Ovary (tissue), 3 donors: ENCODE measurements around the gene ELFN1.

ENCODE experiments used
- EP300 ChIP-seq: sonication (generic); formaldehyde crosslinking; IDR thresholded peaks from one replicate; pipeline ENCODE4 v1.6.1; 2017; ENCODE audit warnings: antibody characterized with exemption
- POLR2A ChIP-seq: fragments of 450-650 bp; IDR thresholded peaks from one replicate; pipeline ENCODE4 v1.6.1; 2017; ENCODE audit warnings: antibody characterized with exemption, mild to moderate bottlenecking, moderate library complexity
- TF ChIP-seq, protein P1 (sequence below), 3 donors: fragments of 450-650 bp in 2 of 3; fragments of 200-600 bp in 1 of 3; IDR thresholded peaks; one replicate each; pipeline versions ENCODE4 v1.5.1 to v1.8.0; 2016 to 2022; ENCODE audit warnings: antibody characterized with exemption in 3 of 3, mild to moderate bottlenecking in 1 of 3
- donor health status: DM: no; HTN: no; CAD: no.

DNA sequence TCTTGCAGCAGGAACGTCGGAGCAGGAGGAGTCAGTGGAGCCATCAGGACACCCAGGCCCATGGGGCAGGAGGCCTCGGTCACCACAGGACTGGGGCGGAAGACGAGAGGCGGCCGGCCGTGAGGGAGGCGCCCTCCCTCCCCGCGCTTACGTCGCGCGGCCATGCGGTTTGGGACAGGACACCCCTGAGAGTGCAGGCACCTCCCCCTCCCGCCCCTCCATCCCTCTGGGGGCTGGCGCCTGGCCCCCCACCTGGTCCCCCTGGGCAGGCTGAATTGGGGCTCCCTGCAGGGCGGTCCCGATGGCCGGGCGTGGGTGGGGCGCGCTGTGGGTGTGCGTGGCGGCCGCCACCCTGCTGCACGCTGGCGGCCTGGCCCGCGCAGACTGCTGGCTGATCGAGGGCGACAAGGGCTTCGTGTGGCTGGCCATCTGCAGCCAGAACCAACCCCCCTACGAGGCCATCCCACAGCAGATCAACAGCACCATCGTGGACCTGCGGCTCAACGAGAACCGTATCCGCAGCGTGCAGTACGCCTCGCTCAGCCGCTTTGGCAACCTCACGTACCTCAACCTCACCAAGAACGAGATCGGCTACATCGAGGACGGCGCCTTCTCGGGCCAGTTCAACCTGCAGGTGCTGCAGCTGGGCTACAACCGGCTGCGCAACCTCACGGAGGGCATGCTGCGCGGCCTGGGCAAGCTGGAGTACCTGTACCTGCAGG lies 74.4 kb downstream of the ELFN1 start:
- TF ChIP-seq, protein P1, sequence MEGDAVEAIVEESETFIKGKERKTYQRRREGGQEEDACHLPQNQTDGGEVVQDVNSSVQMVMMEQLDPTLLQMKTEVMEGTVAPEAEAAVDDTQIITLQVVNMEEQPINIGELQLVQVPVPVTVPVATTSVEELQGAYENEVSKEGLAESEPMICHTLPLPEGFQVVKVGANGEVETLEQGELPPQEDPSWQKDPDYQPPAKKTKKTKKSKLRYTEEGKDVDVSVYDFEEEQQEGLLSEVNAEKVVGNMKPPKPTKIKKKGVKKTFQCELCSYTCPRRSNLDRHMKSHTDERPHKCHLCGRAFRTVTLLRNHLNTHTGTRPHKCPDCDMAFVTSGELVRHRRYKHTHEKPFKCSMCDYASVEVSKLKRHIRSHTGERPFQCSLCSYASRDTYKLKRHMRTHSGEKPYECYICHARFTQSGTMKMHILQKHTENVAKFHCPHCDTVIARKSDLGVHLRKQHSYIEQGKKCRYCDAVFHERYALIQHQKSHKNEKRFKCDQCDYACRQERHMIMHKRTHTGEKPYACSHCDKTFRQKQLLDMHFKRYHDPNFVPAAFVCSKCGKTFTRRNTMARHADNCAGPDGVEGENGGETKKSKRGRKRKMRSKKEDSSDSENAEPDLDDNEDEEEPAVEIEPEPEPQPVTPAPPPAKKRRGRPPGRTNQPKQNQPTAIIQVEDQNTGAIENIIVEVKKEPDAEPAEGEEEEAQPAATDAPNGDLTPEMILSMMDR (IDR thresholded peaks at IDR 0.05): no peak
- no peak for TF ChIP-seq EP300
- no peak for TF ChIP-seq POLR2A
